Amygdala (tissue), 56 donors: Measurements from ENCODE around the gene SIGLEC12.
A peak's percentile ranks its signal among the peaks of the same experiment; 100 is the strongest.
"Not testable (repeated sequence)": the region's sequence is repeated elsewhere in the genome, so short reads cannot be mapped to it uniquely, and the experiment has no call there.

Experiments used
- DNase-seq, 56 donors: peaks; one replicate each; lab custom pipeline; 2025; lab: John Stamatoyannopoulos, UW

SIGLEC12 gene

GRCh38 chr19:51488491-51488890 is 13.1 kb downstream of the SIGLEC12 start:
- DNase-seq: no peak

- no peak for DNase-seq
Observed at GRCh38 chr19:51485960-51486660, 15.5 kb downstream of the SIGLEC12 start.

- no peak for DNase-seq
Observed at GRCh38 chr19:51480590-51480989, 21.0 kb downstream of the SIGLEC12 start.

GRCh38 chr19:51479531-51480331 is 21.9 kb downstream of the SIGLEC12 start:
- DNase-seq: no peak

GRCh38 chr19:51478381-51479234 is 23.0 kb downstream of the SIGLEC12 start, which contains the start of gene CEACAM18:
Gene CEACAM18, plus strand, starts transcription at chr19:51478539.
- no peak for DNase-seq

- no peak for DNase-seq
Observed at GRCh38 chr19:51477344-51477743, 24.3 kb downstream of the SIGLEC12 start.

- DNase-seq: no peak
Observed at GRCh38 chr19:51476164-51476563, 25.4 kb downstream of the SIGLEC12 start.

- peak in 38 of 56 donors; percentile 4 to 88 (median 32) for DNase-seq
Observed at GRCh38 chr19:51473009-51473707, 28.4 kb downstream of the SIGLEC12 start.

- no peak for DNase-seq
Observed at GRCh38 chr19:51472607-51473006, 29.0 kb downstream of the SIGLEC12 start.

- no peak for DNase-seq
Observed at GRCh38 chr19:51471527-51471926, 30.1 kb downstream of the SIGLEC12 start.

GRCh38 chr19:51470966-51471365 is 30.6 kb downstream of the SIGLEC12 start:
- no peak for DNase-seq

GRCh38 chr19:51469629-51470028 is 32.0 kb downstream of the SIGLEC12 start:
- DNase-seq: no peak

- no peak for DNase-seq
Observed at GRCh38 chr19:51469162-51469561, 32.4 kb downstream of the SIGLEC12 start.

- DNase-seq: no peak
Observed at GRCh38 chr19:51468545-51468920, 33.1 kb downstream of the SIGLEC12 start.

- no peak for DNase-seq
Observed at GRCh38 chr19:51467864-51468544, 33.6 kb downstream of the SIGLEC12 start.

GRCh38 chr19:51466723-51467122 is 34.9 kb downstream of the SIGLEC12 start:
- DNase-seq: no peak

- DNase-seq: not testable (repeated sequence)
Observed at GRCh38 chr19:51463976-51464581, 37.5 kb downstream of the SIGLEC12 start.

- no peak for DNase-seq
Observed at GRCh38 chr19:51462681-51463080, 38.9 kb downstream of the SIGLEC12 start.

- DNase-seq: no peak
Observed at GRCh38 chr19:51462276-51462675, 39.3 kb downstream of the SIGLEC12 start.
